K562 (cell line): ENCODE results near the gene HS3ST4. TPM values are rescaled to one million over a fixed set of nuclear protein-coding genes. Genes with fewer than 3 reads are reported as not detected.

ENCODE experiments used
- ATAC-seq: fragments of 200-7000 bp; cut with Tn5 transposase; 3 replicates; pipeline ENCODE4 v1.9.1; 2020; ENCODE audit warnings: moderate library complexity
- BruUV-seq: library from RNA; stranded (reverse); fragments of 400-500 nt; replicated peaks from 2 replicates; lab custom pipeline; 2021; lab: Mats Ljungman, UMichigan
- CTCF ChIA-PET: fragments of 300-600 bp; formaldehyde crosslinking; extraction: SDS; loops from one replicate; lab custom pipeline; 2021; ENCODE audit warnings: low intra/inter-chr PET ratio; lab: Yijun Ruan, JAX
- POLR2A ChIA-PET: fragments of 300-600, 350-650 bp; sonication (Branson Sonifier 250); formaldehyde crosslinking; extraction: SDS; loops from one replicate; lab custom pipeline; 2021; ENCODE audit warnings: antibody characterized with exemption, inconsistent platforms; lab: Yijun Ruan, JAX
- DNase-seq, 4 experiments: peaks; one replicate each; pipeline versions ENCODE4 v3.0.0 to v3.0.0-alpha.2; 2011 to 2018; ENCODE audit warnings: low spot score in 3 of 4, mixed read lengths in 3 of 4; ENCODE audit errors: extremely low read depth in 1 of 4
- FAIRE-seq: peaks from 2 replicates; lab custom pipeline; 2011; peaks lifted over from hg19 to GRCh38; lab: Jason Lieb, UNC
- H2AFZ ChIP-seq: 2 replicates; pipeline ENCODE4 v1.6.0; 2011; ENCODE audit warnings: low read depth, low read length, control low read depth, inconsistent platforms
- H3K27ac ChIP-seq: fragments of 200-600 bp; 3 replicates; pipeline ENCODE4 v1.8.0; 2011; ENCODE audit warnings: low read depth, mild to moderate bottlenecking, control low read depth, inconsistent platforms, low read length, moderate library complexity, mixed read lengths; ENCODE audit errors: extremely low read depth
- H3K27me3 ChIP-seq, 2 experiments: fragments of 300-600 bp in 1 of 2; 2 replicates in 1 of 2; 3 replicates in 1 of 2; pipeline versions ENCODE4 v1.6.0 to v1.8.0; 2011; ENCODE audit warnings: inconsistent platforms in 2 of 2, low read length in 2 of 2, mild to moderate bottlenecking in 1 of 2, mixed read lengths in 1 of 2, moderate library complexity in 1 of 2; ENCODE audit not compliant: control insufficient read depth in 2 of 2, insufficient read depth in 2 of 2
- H3K36me3 ChIP-seq: fragments of 300-600 bp; 3 replicates; pipeline ENCODE4 v1.8.0; 2011; ENCODE audit warnings: mild to moderate bottlenecking, low read length, inconsistent platforms; ENCODE audit not compliant: control insufficient read depth, insufficient read depth
- H3K4me1 ChIP-seq, 2 experiments: fragments of 200-600 bp in 1 of 2; replicated peaks in 1 of 2; 2 replicates in 1 of 2; 3 replicates in 1 of 2; pipeline versions ENCODE4 v1.5.1 to v1.8.0; 2011; ENCODE audit warnings: inconsistent platforms in 2 of 2, low read length in 2 of 2, mild to moderate bottlenecking in 1 of 2, mixed read lengths in 1 of 2, moderate library complexity in 1 of 2; ENCODE audit not compliant: control insufficient read depth in 2 of 2, insufficient read depth in 2 of 2
- H3K4me2 ChIP-seq: 2 replicates; pipeline ENCODE4 v1.6.1; 2011; ENCODE audit warnings: low read length, control low read depth, inconsistent platforms, mixed read lengths; ENCODE audit not compliant: insufficient read depth
- H3K4me3 ChIP-seq: fragments of 200-600 bp; sonication (generic), shearing (Covaris generic); 2 replicates; pipeline ENCODE4 v1.5.1; 2016; ENCODE audit warnings: control low read depth, inconsistent platforms
- H3K79me2 ChIP-seq: fragments of 200-600 bp; 3 replicates; pipeline ENCODE4 v1.8.0; 2011; ENCODE audit warnings: low read length, inconsistent platforms; ENCODE audit not compliant: control insufficient read depth, insufficient read depth
- H3K9ac ChIP-seq, 2 experiments: 2 replicates each; pipeline versions ENCODE4 v1.6.0 to v1.6.1; 2011; ENCODE audit warnings: low read depth in 2 of 2, low read length in 2 of 2, control low read depth in 1 of 2, inconsistent platforms in 1 of 2, mild to moderate bottlenecking in 1 of 2, mixed read lengths in 1 of 2; ENCODE audit not compliant: insufficient read depth in 1 of 2
- H3K9me1 ChIP-seq: one replicate; pipeline ENCODE4 v1.6.0; 2011; ENCODE audit warnings: inconsistent platforms, mild to moderate bottlenecking, low read length, moderate library complexity; ENCODE audit not compliant: control insufficient read depth, insufficient read depth
- H3K9me3 ChIP-seq: replicated peaks from 2 replicates; pipeline ENCODE4 v1.5.1; 2011; ENCODE audit warnings: low read depth, low read length, inconsistent platforms; ENCODE audit not compliant: control insufficient read depth, insufficient read depth
- H4K20me1 ChIP-seq: replicated peaks from 2 replicates; pipeline ENCODE4 v1.6.1; 2011; ENCODE audit warnings: low read length, inconsistent platforms, mixed read lengths; ENCODE audit not compliant: control insufficient read depth, insufficient read depth
- EGR1 ChIP-seq: fragments of 450-650 bp; conservative IDR thresholded peaks from 2 replicates; pipeline ENCODE4 v1.6.1; 2017; ENCODE audit warnings: mild to moderate bottlenecking
- HDAC2 ChIP-seq: fragments of 450-650 bp; IDR thresholded peaks from 2 replicates; pipeline ENCODE4 v1.6.1; 2016; ENCODE audit warnings: mild to moderate bottlenecking
- MAFG ChIP-seq: fragments of 450-650 bp; conservative IDR thresholded peaks from 2 replicates; pipeline ENCODE4 v1.6.1; 2016; ENCODE audit warnings: missing genetic modification characterization, missing compliant biosample characterization
- MTF1 ChIP-seq: fragments of 250-450 bp; sonication (Bioruptor Pico); IDR thresholded peaks from 2 replicates; pipeline ENCODE4 v1.9.0; 2021; ENCODE audit warnings: moderate library complexity, mild to moderate bottlenecking, inconsistent platforms, borderline replicate concordance
- MYNN ChIP-seq, 2 experiments: sonication (generic); formaldehyde crosslinking in 1 of 2; IDR thresholded peaks; 2 replicates each; pipeline versions ENCODE4 v1.5.0 to v1.6.1; 2016 to 2020; ENCODE audit warnings: antibody characterized with exemption in 1 of 2, missing genetic modification reagents in 1 of 2
- NR2C2 ChIP-seq, 2 experiments: fragments of 200-800 bp in 1 of 2; sonication (Bioruptor generic) in 1 of 2; sonication (generic) in 1 of 2; formaldehyde crosslinking in 1 of 2; IDR thresholded peaks; 2 replicates each; pipeline versions ENCODE4 v1.6.1 to v1.8.0; 2016 to 2022; ENCODE audit warnings: mild to moderate bottlenecking in 1 of 2, missing compliant biosample characterization in 1 of 2, missing genetic modification characterization in 1 of 2, missing genetic modification reagents in 1 of 2
- TBL1XR1 ChIP-seq, 2 experiments: IDR thresholded peaks; 2 replicates each; pipeline ENCODE4 v1.6.1; 2012; ENCODE audit warnings: improper control_type of control experiment in 2 of 2, low read length in 2 of 2, mild to moderate bottlenecking in 1 of 2
- ZNF41 ChIP-seq: fragments of 250-450 bp; sonication (Bioruptor Pico); conservative IDR thresholded peaks from 2 replicates; pipeline ENCODE4 v1.4.0; 2020; ENCODE audit warnings: mild to moderate bottlenecking
- WGBS: fragments of 100-300 bp; shearing (Covaris generic); methylation state at CpG from one replicate; pipeline ENCODE4 v1.1.6; 2016; ENCODE audit warnings: low coverage, mixed read lengths; ENCODE audit not compliant: insufficient coverage; ENCODE audit errors: missing lambda C conversion rate; 5-methylcytosine and 5-hydroxymethylcytosine counted together
- in situ Hi-C: fragments of 300-500 bp; cut with MboI; formaldehyde crosslinking; loops from 4 replicates; pipeline ENCODE4 v1.15.0; 2018; ENCODE audit warnings: inconsistent platforms, mixed read lengths
- intact Hi-C: fragments of 100-400 bp; cut with micrococcal nuclease; formaldehyde crosslinking; loops from 2 replicates; pipeline ENCODE4 v1.14.2; 2022
- polyA plus RNA-seq, 8 experiments: library from polyadenylated mRNA; depleted of rRNA in 4 of 8; stranded (reverse) in 5 of 8; unstranded in 3 of 8; fragments of >200 nt; fragmentation: Nextera tagmentation in 2 of 8; fragmentation: Illumina TruSeq in 1 of 8; extraction: Ambion mirVana in 2 of 8; extraction: Trizol in 1 of 8; gene quantifications; 2 replicates each; pipeline versions ENCODE4 v1.2.1 to v1.2.3, GENCODE V29; 2011 to 2014; ENCODE audit warnings: inconsistent platforms in 1 of 8, missing spikeins in 1 of 8
- total RNA-seq, 7 experiments: library from RNA; depleted of rRNA in 6 of 7; stranded (reverse); fragments of >200 nt in 6 of 7; fragmentation: Illumina TruSeq in 2 of 7; extraction: Trizol in 2 of 7; gene quantifications; 2 replicates each; pipeline versions ENCODE4 v1.2.1 to v1.2.3, GENCODE V29; 2011 to 2021; ENCODE audit warnings: low replicate concordance in 1 of 7
- TF ChIP-seq, protein P1 (sequence below): sonication (generic); formaldehyde crosslinking; IDR thresholded peaks from 2 replicates; pipeline ENCODE4 v1.5.0; 2020; ENCODE audit warnings: missing genetic modification reagents
- TF ChIP-seq, protein P2 (sequence below): fragments of 450-650 bp; formaldehyde crosslinking; IDR thresholded peaks from 2 replicates; pipeline ENCODE4 v1.4.0; 2020; ENCODE audit warnings: mild to moderate bottlenecking, moderate library complexity

The HS3ST4 gene
- total and polyA plus RNA-seq, 9 of the 15 experiments (the other 6 are each of a cell fraction or from before 2014, with no cell fraction given), result not detected

DNA sequence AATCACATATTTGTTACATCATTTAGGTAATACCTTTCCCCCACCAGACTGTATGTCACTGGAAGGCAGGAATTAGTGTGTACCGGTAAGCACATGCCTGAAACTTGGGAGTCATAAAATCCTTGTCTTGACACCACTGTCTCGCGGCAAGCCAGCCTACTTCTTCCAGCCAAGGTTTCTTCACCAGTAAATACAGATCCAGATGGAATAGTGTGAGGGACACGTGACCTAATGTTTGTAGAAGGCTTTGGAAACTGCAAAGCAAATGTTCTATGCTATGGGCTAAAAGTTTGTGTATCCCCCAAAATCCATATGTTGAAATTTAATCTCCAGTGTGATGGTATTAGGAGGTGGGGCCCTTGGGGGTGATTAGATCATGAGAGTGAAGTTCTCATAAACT is 126.1 kb downstream of the HS3ST4 start:
- ChIA-PET POLR2A (no interaction called here), CTCF (no interaction called here)
- intact Hi-C loops, result no loop called here
- ATAC-seq (no peak), FAIRE-seq (no peak), DNase-seq (no peak)
- no peak overlapping the region for H3K27ac ChIP-seq
- H4K20me1 ChIP-seq, result no peaks in the 10 kb centered on the region
- H3K9me3 ChIP-seq, result no peaks in the 10 kb centered on the region
- no peaks in the 10 kb centered on the region for H3K79me2 ChIP-seq
- H3K4me1 ChIP-seq, result no peaks in the 10 kb centered on the region; a peak in 1 of 5 replicates
- H3K4me3 ChIP-seq, result no peak overlapping the region
- H2AFZ ChIP-seq, result no peak overlapping the region
- in situ Hi-C loops, result no loop called here
- H3K36me3 ChIP-seq, result no peaks in the 10 kb centered on the region
- peaks cover 5 to 24% of the 10 kb centered on the region in 2 experiments for H3K27me3 ChIP-seq
- BruUV-seq, result no TSS peak
- TF ChIP-seq, protein P1, sequence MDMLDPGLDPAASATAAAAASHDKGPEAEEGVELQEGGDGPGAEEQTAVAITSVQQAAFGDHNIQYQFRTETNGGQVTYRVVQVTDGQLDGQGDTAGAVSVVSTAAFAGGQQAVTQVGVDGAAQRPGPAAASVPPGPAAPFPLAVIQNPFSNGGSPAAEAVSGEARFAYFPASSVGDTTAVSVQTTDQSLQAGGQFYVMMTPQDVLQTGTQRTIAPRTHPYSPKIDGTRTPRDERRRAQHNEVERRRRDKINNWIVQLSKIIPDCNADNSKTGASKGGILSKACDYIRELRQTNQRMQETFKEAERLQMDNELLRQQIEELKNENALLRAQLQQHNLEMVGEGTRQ, result peak; percentile 31
- no peak for TF ChIP-seq MTF1
- no peak for TF ChIP-seq MYNN (IDR thresholded peaks at IDR 0.05)
- TF ChIP-seq MYNN (CRISPR knock-in tag; IDR thresholded peaks at IDR 0.05), result no peak
- TF ChIP-seq ZNF41 (CRISPR knock-in tag), result no peak
- no peaks in the 10 kb centered on the region for H3K9me1 ChIP-seq
- WGBS, result 3% methylated on average over 4 of the region's 4 CpGs
- no peak overlapping the region for H3K4me2 ChIP-seq
- no peak overlapping the region for H3K9ac ChIP-seq

DNA sequence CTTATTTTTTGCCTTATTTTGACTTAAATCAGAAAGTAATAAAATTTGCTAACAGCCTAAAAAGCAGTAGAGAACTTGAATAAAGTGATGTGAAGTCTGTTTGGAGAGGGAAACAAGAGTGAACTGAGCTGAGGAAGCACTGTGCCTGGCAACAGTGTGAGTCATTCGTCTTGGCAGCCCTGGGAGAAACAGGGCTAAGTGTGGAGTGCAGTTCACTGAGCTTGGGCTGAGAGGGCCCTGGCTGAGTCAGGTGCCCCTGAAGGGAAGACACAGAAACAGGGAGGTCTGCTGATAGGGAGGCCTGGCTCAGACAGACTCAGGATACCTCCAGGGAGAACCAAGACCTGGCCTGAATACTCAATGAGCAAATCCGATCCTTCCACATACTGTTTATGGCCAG is 132.1 kb downstream of the HS3ST4 start:
- H3K27me3 ChIP-seq, result peaks cover 2 to 5% of the 10 kb centered on the region in 2 experiments; a peak in 1 of 5 replicates
- in situ Hi-C loops (no loop called here), intact Hi-C loops (no loop called here)
- ChIA-PET POLR2A (no interaction called here), CTCF (no interaction called here)
- no TSS peak for BruUV-seq
- DNase-seq (no peak), FAIRE-seq (no peak), ATAC-seq (no peak)
- no peak overlapping the region for H2AFZ ChIP-seq
- no peaks in the 10 kb centered on the region for H4K20me1 ChIP-seq
- no peak overlapping the region for H3K4me2 ChIP-seq
- H3K4me1 ChIP-seq, result no peaks in the 10 kb centered on the region; a peak in 1 of 5 replicates
- H3K9me3 ChIP-seq, result no peaks in the 10 kb centered on the region
- H3K36me3 ChIP-seq, result no peaks in the 10 kb centered on the region
- H3K79me2 ChIP-seq, result no peaks in the 10 kb centered on the region
- 0% methylated on average over 2 of the region's 2 CpGs for WGBS
- H3K27ac ChIP-seq, result no peak overlapping the region
- H3K9me1 ChIP-seq, result no peaks in the 10 kb centered on the region
- H3K4me3 ChIP-seq, result no peak overlapping the region
- no peak overlapping the region for H3K9ac ChIP-seq
- TF ChIP-seq TBL1XR1 (IDR thresholded peaks at IDR 0.05; ENCODE audit: low read length in 2 of 2) (no peak), MAFG (tag) (no peak), NR2C2 (CRISPR knock-in tag; IDR thresholded peaks at IDR 0.05) (no peak), NR2C2 (tag; IDR thresholded peaks at IDR 0.05) (no peak), EGR1 (no peak), HDAC2 (no peak)
- TF ChIP-seq, protein P2, sequence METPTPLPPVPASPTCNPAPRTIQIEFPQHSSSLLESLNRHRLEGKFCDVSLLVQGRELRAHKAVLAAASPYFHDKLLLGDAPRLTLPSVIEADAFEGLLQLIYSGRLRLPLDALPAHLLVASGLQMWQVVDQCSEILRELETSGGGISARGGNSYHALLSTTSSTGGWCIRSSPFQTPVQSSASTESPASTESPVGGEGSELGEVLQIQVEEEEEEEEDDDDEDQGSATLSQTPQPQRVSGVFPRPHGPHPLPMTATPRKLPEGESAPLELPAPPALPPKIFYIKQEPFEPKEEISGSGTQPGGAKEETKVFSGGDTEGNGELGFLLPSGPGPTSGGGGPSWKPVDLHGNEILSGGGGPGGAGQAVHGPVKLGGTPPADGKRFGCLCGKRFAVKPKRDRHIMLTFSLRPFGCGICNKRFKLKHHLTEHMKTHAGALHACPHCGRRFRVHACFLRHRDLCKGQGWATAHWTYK (CRISPR knock-in tag), result no peak
